Aorta (tissue), 5 donors: ENCODE measurements around the gene SPAG16. TPM values are rescaled to one million over a fixed set of nuclear protein-coding genes. Genes with fewer than 3 reads are reported as not detected.

Source experiments
- ATAC-seq: fragments of 200-7000 bp; cut with Tn5 transposase; one replicate; pipeline ENCODE4 v1.9.1; 2022; ENCODE audit warnings: moderate library complexity; ENCODE audit not compliant: low FRiP score
- DNase-seq, 2 donors: peaks; one replicate each; pipeline ENCODE4 v3.0.0-alpha.2; 2020
- H3K27ac ChIP-seq, 2 donors: one replicate each; pipeline ENCODE4 v1.5.1; 2013; ENCODE audit warnings: low read length in 2 of 2, mild to moderate bottlenecking in 2 of 2, moderate library complexity in 2 of 2, control low read depth in 1 of 2, inconsistent platforms in 1 of 2, low read depth in 1 of 2
- H3K27me3 ChIP-seq, 2 donors: one replicate each; pipeline ENCODE4 v1.6.1; 2013; ENCODE audit warnings: control low read depth in 1 of 2, low read length in 1 of 2, mild to moderate bottlenecking in 1 of 2, moderate library complexity in 1 of 2; ENCODE audit not compliant: insufficient read depth in 2 of 2, control insufficient read depth in 1 of 2
- H3K36me3 ChIP-seq, 2 donors: one replicate each; pipeline ENCODE4 v1.6.1; 2013; ENCODE audit warnings: control low read depth in 1 of 2, low read length in 1 of 2, mild to moderate bottlenecking in 1 of 2; ENCODE audit not compliant: insufficient read depth in 2 of 2, control insufficient read depth in 1 of 2
- H3K4me1 ChIP-seq, 2 donors: one replicate each; pipeline ENCODE4 v1.6.1; 2013; ENCODE audit warnings: low read length in 2 of 2, control low read depth in 1 of 2, mild to moderate bottlenecking in 1 of 2, moderate library complexity in 1 of 2; ENCODE audit not compliant: insufficient read depth in 2 of 2, control insufficient read depth in 1 of 2
- H3K4me3 ChIP-seq, 2 donors: one replicate each; pipeline ENCODE4 v1.5.1; 2013; ENCODE audit warnings: low read length in 2 of 2, control low read depth in 1 of 2, mild to moderate bottlenecking in 1 of 2
- H3K9me3 ChIP-seq: one replicate; pipeline ENCODE4 v1.6.1; 2013; ENCODE audit warnings: mild to moderate bottlenecking, low read length; ENCODE audit not compliant: control insufficient read depth
- WGBS, 2 donors: extraction: QIAGEN DNeasy Blood & Tissue Kit; methylation state at CpG; one replicate each; pipeline ENCODE4 v1.1.7; 2013; 5-methylcytosine and 5-hydroxymethylcytosine counted together
- intact Hi-C, 2 donors: fragments of 100-400 bp; cut with DNase I; formaldehyde crosslinking; loops; one replicate each; pipeline versions ENCODE4 v1.14.2 to v1.15.0; 2022
- polyA plus RNA-seq, 2 donors: library from polyadenylated mRNA; stranded (reverse); fragments of 200-250 nt; gene quantifications; one replicate each; pipeline ENCODE4 v1.2.3, GENCODE V29; 2013
- total RNA-seq, 2 donors: library from RNA; stranded (reverse); fragmentation: NEBNext Ultra II Directional; extraction: Animal tissue kit (Norgen Biotek cat#: 25700); gene quantifications; one replicate each; pipeline ENCODE4 v1.2.1, GENCODE V29; 2021
- donor health status: healthy with polysubstance abuse.
- donor health status: Bipolar disorder and iron deficiency.
- donor health status: DM: no; HTN: no; CAD: no.
- donor health status: DM: no; HTN: no; CAD: no.
- donor health status: DM: yes; HTN: yes; CAD: no.

The SPAG16 gene
- total and polyA plus RNA-seq, 4 donors = 23.7 to 36.1 (median 24.4) TPM

GRCh38 chr2:214139630-214140284 is 855.5 kb downstream of the SPAG16 start:
- intact Hi-C loops = no loop called here

GRCh38 chr2:214156971-214157370 is 872.7 kb downstream of the SPAG16 start:
- intact Hi-C loops = no loop called here
- ATAC-seq = no peak
- WGBS, 2 donors = 93 to 97% methylated on average over 1 of the region's 1 CpG

More at GRCh38 chr2:214139630-214140284, 855.5 kb downstream of the SPAG16 start:
- peaks cover 0 to 2% of the 10 kb centered on the region in 2 donors for H3K4me1 ChIP-seq
- no peak for DNase-seq
- ATAC-seq = no peak
- H3K36me3 ChIP-seq = no peaks in the 10 kb centered on the region
- no peaks in the 10 kb centered on the region for H3K27me3 ChIP-seq
- H3K4me3 ChIP-seq = no peak overlapping the region
- H3K9me3 ChIP-seq = no peaks in the 10 kb centered on the region
- 44 to 45% methylated on average over 3 of the region's 3 CpGs for WGBS, 2 donors
- H3K27ac ChIP-seq = no peak overlapping the region

GRCh38 chr2:214158851-214159250 is 874.6 kb downstream of the SPAG16 start:
- intact Hi-C loops = no loop called here
- no peaks in the 10 kb centered on the region for H3K27me3 ChIP-seq
- 95 to 97% methylated on average over 1 of the region's 1 CpG for WGBS, 2 donors
- ATAC-seq (no peak), DNase-seq (no peak)
- H3K9me3 ChIP-seq = no peaks in the 10 kb centered on the region
- H3K4me1 ChIP-seq = no peaks in the 10 kb centered on the region
- no peak overlapping the region for H3K4me3 ChIP-seq
- no peak overlapping the region for H3K27ac ChIP-seq
- H3K36me3 ChIP-seq = no peaks in the 10 kb centered on the region

More at GRCh38 chr2:214156971-214157370, 872.7 kb downstream of the SPAG16 start:
- Histone ChIP-seq H3K36me3 (no peaks in the 10 kb centered on the region), H3K9me3 (no peaks in the 10 kb centered on the region), H3K4me3 (no peak overlapping the region), H3K4me1 (no peaks in the 10 kb centered on the region), H3K27me3 (no peaks in the 10 kb centered on the region), H3K27ac (no peak overlapping the region)
- DNase-seq = no peak

GRCh38 chr2:214169281-214169680 is 885.0 kb downstream of the SPAG16 start:
- intact Hi-C loops = no loop called here
- Histone ChIP-seq H3K9me3 (no peaks in the 10 kb centered on the region), H3K36me3 (no peaks in the 10 kb centered on the region)

GRCh38 chr2:214169736-214170135 is 885.5 kb downstream of the SPAG16 start:
- no peak overlapping the region for H3K4me3 ChIP-seq
- no peaks in the 10 kb centered on the region for H3K9me3 ChIP-seq
- H3K27ac ChIP-seq = no peak overlapping the region
- DNase-seq (no peak), ATAC-seq (no peak)
- no peaks in the 10 kb centered on the region for H3K36me3 ChIP-seq
- H3K4me1 ChIP-seq = no peaks in the 10 kb centered on the region
- WGBS, 2 donors = 35 to 48% methylated on average over 2 of the region's 2 CpGs
- intact Hi-C loops = no loop called here
- H3K27me3 ChIP-seq = no peaks in the 10 kb centered on the region

More at GRCh38 chr2:214169281-214169680, 885.0 kb downstream of the SPAG16 start:
- H3K27ac ChIP-seq = no peak overlapping the region
- no peaks in the 10 kb centered on the region for H3K27me3 ChIP-seq
- WGBS, 2 donors = 88 to 89% methylated on average over 5 of the region's 5 CpGs
- DNase-seq = no peak
- H3K4me3 ChIP-seq = no peak overlapping the region
- no peaks in the 10 kb centered on the region for H3K4me1 ChIP-seq
- no peak for ATAC-seq

GRCh38 chr2:214174563-214174962 is 890.3 kb downstream of the SPAG16 start:
- intact Hi-C loops = no loop called here
- Histone ChIP-seq H3K4me1 (no peaks in the 10 kb centered on the region), H3K9me3 (no peaks in the 10 kb centered on the region), H3K27ac (no peak overlapping the region), H3K4me3 (no peak overlapping the region), H3K36me3 (no peaks in the 10 kb centered on the region), H3K27me3 (no peaks in the 10 kb centered on the region)
- DNase-seq (no peak), ATAC-seq (no peak)
- WGBS, 2 donors = 14 to 16% methylated on average over 1 of the region's 1 CpG

- Histone ChIP-seq H3K27me3 (no peaks in the 10 kb centered on the region), H3K4me3 (no peak overlapping the region), H3K4me1 (no peaks in the 10 kb centered on the region), H3K36me3 (no peaks in the 10 kb centered on the region), H3K9me3 (no peaks in the 10 kb centered on the region), H3K27ac (no peak overlapping the region)
- DNase-seq (no peak), ATAC-seq (no peak)
- 71 to 78% methylated on average over 1 of the region's 1 CpG for WGBS, 2 donors
- intact Hi-C loops = no loop called here
Observed at GRCh38 chr2:214180071-214180470, 895.8 kb downstream of the SPAG16 start.

GRCh38 chr2:214180686-214181085 is 896.4 kb downstream of the SPAG16 start:
- Histone ChIP-seq H3K27ac (no peak overlapping the region), H3K4me3 (no peak overlapping the region), H3K36me3 (no peaks in the 10 kb centered on the region), H3K9me3 (no peaks in the 10 kb centered on the region), H3K4me1 (no peaks in the 10 kb centered on the region), H3K27me3 (no peaks in the 10 kb centered on the region)
- ATAC-seq = no peak
- DNase-seq = no peak
- 80 to 81% methylated on average over 3 of the region's 3 CpGs for WGBS, 2 donors
- intact Hi-C loops = no loop called here

GRCh38 chr2:214184461-214184860 is 900.2 kb downstream of the SPAG16 start:
- intact Hi-C loops = no loop called here
- no peak overlapping the region for H3K27ac ChIP-seq

More at GRCh38 chr2:214184461-214184860, 900.2 kb downstream of the SPAG16 start:
- Histone ChIP-seq H3K36me3 (no peaks in the 10 kb centered on the region), H3K9me3 (no peaks in the 10 kb centered on the region), H3K4me3 (no peak overlapping the region), H3K27me3 (no peaks in the 10 kb centered on the region), H3K4me1 (no peaks in the 10 kb centered on the region)
- 85 to 86% methylated on average over 2 of the region's 2 CpGs for WGBS, 2 donors
- no peak for ATAC-seq
- DNase-seq = no peak
